Fibroblast of lung (primary cell): Measurements from ENCODE around the gene HSPA13. TPM values are rescaled to one million over a fixed set of nuclear protein-coding genes. Genes with fewer than 3 reads are reported as not detected.

Experiments used
- DNase-seq, 2 donors: peaks; one replicate each; pipeline versions ENCODE4 v3.0.0 to v3.0.0-alpha.2; 2010; ENCODE audit warnings: low read depth in 2 of 2
- H2AFZ ChIP-seq: 2 replicates; pipeline ENCODE4 v1.5.1; 2012; ENCODE audit warnings: low read length, control low read depth, inconsistent platforms
- H3K27ac ChIP-seq: 2 replicates; pipeline ENCODE4 v1.5.1; 2011; ENCODE audit warnings: low read length, control low read depth; ENCODE audit not compliant: insufficient read depth
- H3K27me3 ChIP-seq: 2 replicates; pipeline ENCODE4 v1.5.1; 2011; ENCODE audit warnings: mild to moderate bottlenecking, low read length; ENCODE audit not compliant: control insufficient read depth, insufficient read depth
- H3K36me3 ChIP-seq: 2 replicates; pipeline ENCODE4 v1.5.1; 2011; ENCODE audit warnings: low read length; ENCODE audit not compliant: control insufficient read depth, insufficient read depth
- H3K4me1 ChIP-seq: 2 replicates; pipeline ENCODE4 v1.5.1; 2011; ENCODE audit warnings: low read length; ENCODE audit not compliant: control insufficient read depth, insufficient read depth; ENCODE audit errors: extremely low read depth
- H3K4me2 ChIP-seq: 2 replicates; pipeline ENCODE4 v1.5.1; 2011; ENCODE audit warnings: low read length, control low read depth; ENCODE audit not compliant: insufficient read depth; ENCODE audit errors: extremely low read depth
- H3K4me3 ChIP-seq, 4 experiments: fragments of 200-600 bp in 1 of 4; sonication (generic) in 1 of 4; replicated peaks in 1 of 4; 2 replicates each; pipeline ENCODE4 v1.5.1; 2011 to 2016; ENCODE audit warnings: low read length in 4 of 4, low read depth in 3 of 4, mild to moderate bottlenecking in 3 of 4, control low read depth in 2 of 4, inconsistent platforms in 1 of 4, mixed read lengths in 1 of 4; ENCODE audit not compliant: insufficient read depth in 1 of 4; ENCODE audit errors: control extremely low read depth in 1 of 4
- H3K79me2 ChIP-seq: 2 replicates; pipeline ENCODE4 v1.5.1; 2012; ENCODE audit warnings: mild to moderate bottlenecking, low read length, inconsistent platforms; ENCODE audit not compliant: control insufficient read depth, insufficient read depth
- H3K9ac ChIP-seq: 2 replicates; pipeline ENCODE4 v1.5.1; 2011; ENCODE audit warnings: mild to moderate bottlenecking, low read length, control low read depth; ENCODE audit not compliant: insufficient read depth
- H3K9me3 ChIP-seq: 2 replicates; pipeline ENCODE4 v1.5.1; 2012; ENCODE audit warnings: low read depth, low read length; ENCODE audit not compliant: control insufficient read depth, insufficient read depth
- H4K20me1 ChIP-seq: 2 replicates; pipeline ENCODE4 v1.5.1; 2011; ENCODE audit warnings: low read length; ENCODE audit not compliant: control insufficient read depth, insufficient read depth; ENCODE audit errors: extremely low read depth
- CTCF ChIP-seq, 2 donors: IDR thresholded peaks in 1 of 2; conservative IDR thresholded peaks in 1 of 2; 1 replicate in 1 of 2; 2 replicates in 1 of 2; pipeline ENCODE4 v1.5.1; 2011 to 2012; ENCODE audit warnings: low read length in 2 of 2, control low read depth in 1 of 2, inconsistent platforms in 1 of 2, low read depth in 1 of 2, mild to moderate bottlenecking in 1 of 2
- EZH2 ChIP-seq: IDR thresholded peaks from 2 replicates; pipeline ENCODE4 v1.5.1; 2012; ENCODE audit warnings: low read length, control low read depth, mild to moderate bottlenecking; ENCODE audit errors: missing control alignments
- polyA plus RNA-seq, 2 donors: library from polyadenylated mRNA; depleted of rRNA in 1 of 2; stranded (reverse) in 1 of 2; unstranded in 1 of 2; fragments of >200 nt; gene quantifications; 2 replicates each; pipeline ENCODE4 v1.2.1, GENCODE V29; 2011 to 2012; ENCODE audit warnings: missing spikeins in 1 of 2
- total RNA-seq: library from RNA; depleted of rRNA; stranded (reverse); fragments of >200 nt; gene quantifications from 2 replicates; pipeline ENCODE4 v1.2.1, GENCODE V29; 2014

The HSPA13 gene
- total and polyA plus RNA-seq, 2 donors (not counting 1 experiment from before 2014, with no cell fraction given), result 39.5 to 63.6 TPM

GRCh38 chr21:14366998-14367397 is 15.9 kb downstream of the HSPA13 start:
- Histone ChIP-seq H2AFZ (no peak overlapping the region), H3K4me2 (no peak overlapping the region), H4K20me1 (no peaks in the 10 kb centered on the region), H3K27me3 (no peaks in the 10 kb centered on the region), H3K4me3 (no peak overlapping the region), H3K4me1 (no peaks in the 10 kb centered on the region), H3K9me3 (no peaks in the 10 kb centered on the region), H3K9ac (no peak overlapping the region), H3K36me3 (no peaks in the 10 kb centered on the region), H3K27ac (no peak overlapping the region), H3K79me2 (no peaks in the 10 kb centered on the region)
- DNase-seq, result no peak
- no peak for TF ChIP-seq EZH2

- no peak overlapping the region for H3K9ac ChIP-seq
- H4K20me1 ChIP-seq, result no peaks in the 10 kb centered on the region
- H3K4me3 ChIP-seq, result no peak overlapping the region
- H3K4me2 ChIP-seq, result no peak overlapping the region
- TF ChIP-seq CTCF (conservative IDR thresholded peaks at IDR 0.05 in 1 of 2, IDR thresholded peaks at IDR 0.05 in 1 of 2; ENCODE audit: low read depth in 1 of 2, low read length in 2 of 2) (no peak), EZH2 (no peak)
- no peak overlapping the region for H2AFZ ChIP-seq
- H3K9me3 ChIP-seq, result no peaks in the 10 kb centered on the region
- no peaks in the 10 kb centered on the region for H3K79me2 ChIP-seq
- no peaks in the 10 kb centered on the region for H3K4me1 ChIP-seq
- no peaks in the 10 kb centered on the region for H3K36me3 ChIP-seq
- DNase-seq, result peak; percentile 19 to 46
- H3K27me3 ChIP-seq, result no peaks in the 10 kb centered on the region
- no peak overlapping the region for H3K27ac ChIP-seq
Observed at GRCh38 chr21:14361958-14362357, 21.0 kb downstream of the HSPA13 start.

GRCh38 chr21:14358775-14359174 is 24.2 kb downstream of the HSPA13 start:
- Histone ChIP-seq H3K27me3 (no peaks in the 10 kb centered on the region), H4K20me1 (no peaks in the 10 kb centered on the region), H3K9ac (no peak overlapping the region), H3K4me2 (no peak overlapping the region), H2AFZ (no peak overlapping the region), H3K4me1 (no peaks in the 10 kb centered on the region), H3K27ac (no peak overlapping the region), H3K36me3 (no peaks in the 10 kb centered on the region), H3K4me3 (no peak overlapping the region), H3K9me3 (no peaks in the 10 kb centered on the region), H3K79me2 (no peaks in the 10 kb centered on the region)
- no peak for DNase-seq
- TF ChIP-seq CTCF (conservative IDR thresholded peaks at IDR 0.05 in 1 of 2, IDR thresholded peaks at IDR 0.05 in 1 of 2; ENCODE audit: low read depth in 1 of 2, low read length in 2 of 2) (no peak), EZH2 (no peak)
